GM19452 (cell line): ENCODE results near the gene NUP88.

ENCODE experiments used
- ATAC-seq: cut with Tn5 transposase; IDR thresholded peaks from one replicate; pipeline ENCODE4 v1.9.1; 2021; ENCODE audit not compliant: unreplicated experiment

NUP88 gene

DNA sequence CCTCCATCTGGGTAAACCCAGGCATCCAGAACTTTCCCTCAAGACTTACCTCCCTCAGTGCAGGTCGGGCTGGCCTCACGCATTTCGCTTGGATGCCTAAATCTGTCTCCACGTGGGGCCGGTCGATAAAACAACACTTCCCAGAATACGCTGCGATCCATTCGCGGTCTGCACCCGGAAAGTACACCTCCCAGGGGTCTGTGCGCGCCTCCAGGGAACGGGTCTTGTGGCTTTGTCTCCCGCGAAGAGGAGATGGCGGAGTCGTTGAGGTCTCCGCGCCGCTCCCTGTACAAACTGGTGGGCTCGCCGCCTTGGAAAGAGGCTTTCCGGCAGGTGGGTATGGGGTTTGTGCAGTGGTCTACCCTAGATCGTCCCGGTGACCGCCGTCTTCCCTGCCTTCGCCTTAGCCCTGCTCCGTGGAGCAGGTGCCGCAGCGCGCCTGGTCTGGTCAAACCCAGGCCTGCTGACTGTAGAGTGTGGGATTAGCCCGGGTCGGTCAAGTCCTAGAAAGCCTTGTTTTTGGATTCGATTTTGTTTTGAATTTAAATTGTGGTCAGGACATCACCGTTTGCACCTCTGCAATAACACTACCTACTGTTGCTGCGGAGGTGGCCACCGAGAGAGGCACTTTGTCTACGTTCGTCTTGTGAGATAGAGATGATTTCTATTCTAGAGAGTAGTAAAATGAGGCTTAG is 644 bp upstream of the NUP88 start, which contains the start of gene RPAIN:
RPAIN (plus strand) TSS at position 224 of the 695 bp plus-strand sequence; CDS start at position 253, 29 bp downstream.
- ATAC-seq, result peak; percentile 53

GRCh38 chr17:5418858-5419355 is 555 bp downstream of the NUP88 start:
- peak; percentile 31 for ATAC-seq

GRCh38 chr17:5416901-5417300 is 2.6 kb downstream of the NUP88 start:
- ATAC-seq, result no peak

DNA sequence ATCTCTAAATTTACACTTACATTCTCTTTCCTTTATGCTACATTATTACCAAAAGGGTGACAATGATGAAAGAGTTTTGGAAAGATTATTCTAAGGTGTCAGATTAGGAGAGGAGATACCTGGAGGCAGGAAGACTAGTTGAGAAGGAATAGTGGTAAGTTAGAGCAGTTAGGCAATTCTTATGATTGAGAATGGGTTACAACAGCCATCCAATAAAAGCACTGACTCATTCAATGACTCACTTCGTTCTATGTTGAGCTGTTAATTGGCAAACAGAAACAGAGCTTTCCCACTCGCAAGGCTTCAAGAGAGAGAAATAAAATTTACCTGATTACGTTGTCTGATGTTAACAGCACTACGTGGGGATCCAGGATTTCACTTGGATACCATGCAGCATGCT is 5.8 kb downstream of the NUP88 start:
- no peak for ATAC-seq

DNA sequence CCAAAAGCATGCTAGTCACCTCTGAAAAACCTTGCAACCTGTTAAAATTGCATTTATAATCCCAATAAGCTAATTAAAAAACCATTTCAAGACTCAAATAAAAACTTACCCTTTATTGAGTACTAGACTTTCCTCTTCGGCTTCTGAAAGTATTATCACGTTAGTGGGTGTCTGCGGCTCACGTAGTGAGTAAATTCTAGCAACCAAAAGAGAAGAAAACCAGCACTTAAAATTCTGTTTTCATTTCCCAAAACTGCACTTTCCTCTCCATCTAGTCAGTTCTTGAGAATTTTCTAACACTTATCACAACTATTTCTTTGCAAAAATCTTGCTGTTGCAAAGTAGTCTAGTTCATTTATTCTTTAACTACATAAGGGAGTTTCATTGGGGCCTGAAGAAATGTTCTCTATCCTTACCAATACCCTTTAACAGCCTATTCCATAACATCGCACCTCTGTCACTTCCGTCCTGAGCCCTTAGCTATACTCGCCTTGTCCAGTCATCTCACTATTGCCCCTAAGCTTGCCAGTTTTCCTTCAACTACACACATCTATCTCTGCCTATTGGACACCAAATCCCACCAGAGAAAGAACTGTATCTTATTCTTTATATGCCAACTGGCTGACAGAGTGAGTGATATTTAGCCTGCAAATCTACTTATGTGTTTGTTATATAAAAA is 8.7 kb downstream of the NUP88 start:
- ATAC-seq, result no peak

DNA sequence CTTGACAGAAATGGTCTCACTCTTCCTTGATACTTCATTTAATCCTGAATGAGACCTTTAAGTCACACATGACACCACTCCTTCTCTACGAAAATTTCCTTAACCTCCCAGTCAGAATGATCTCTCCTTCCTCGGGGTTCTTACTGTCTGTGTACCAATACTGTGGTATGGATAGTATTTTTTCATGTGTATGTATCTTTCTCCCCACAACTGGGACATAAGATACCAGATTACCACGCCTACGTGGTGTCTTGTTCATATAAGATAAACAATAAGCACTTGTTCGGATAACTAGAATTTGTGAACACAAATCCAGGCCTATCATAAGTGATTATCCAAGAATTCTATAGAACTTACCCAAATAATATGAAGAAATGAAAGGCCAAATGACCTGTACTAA is 11.3 kb downstream of the NUP88 start:
- ATAC-seq, result no peak

DNA sequence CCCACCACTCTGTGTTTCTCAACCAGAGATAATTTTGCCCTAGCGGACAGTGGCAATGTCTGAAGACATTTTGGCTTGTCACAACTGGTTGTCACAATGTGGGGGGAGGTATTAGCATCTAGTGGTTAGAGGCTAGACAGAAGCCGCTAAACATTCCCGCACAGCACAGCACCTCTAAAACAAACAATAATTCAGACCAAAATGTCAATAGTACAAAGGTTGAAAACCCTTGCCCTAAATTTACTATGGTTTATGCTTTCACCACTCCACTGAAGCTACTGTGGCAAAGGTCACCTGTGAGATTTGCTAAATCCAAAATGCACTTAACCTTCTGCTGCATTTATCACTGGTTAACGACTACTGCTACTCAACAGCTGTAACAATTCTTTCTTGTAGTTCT is 14.1 kb downstream of the NUP88 start:
- ATAC-seq, result no peak

GRCh38 chr17:5399767-5400166 is 19.7 kb downstream of the NUP88 start:
- ATAC-seq, result no peak

GRCh38 chr17:5396612-5397011 is 22.9 kb downstream of the NUP88 start:
- ATAC-seq, result no peak

DNA sequence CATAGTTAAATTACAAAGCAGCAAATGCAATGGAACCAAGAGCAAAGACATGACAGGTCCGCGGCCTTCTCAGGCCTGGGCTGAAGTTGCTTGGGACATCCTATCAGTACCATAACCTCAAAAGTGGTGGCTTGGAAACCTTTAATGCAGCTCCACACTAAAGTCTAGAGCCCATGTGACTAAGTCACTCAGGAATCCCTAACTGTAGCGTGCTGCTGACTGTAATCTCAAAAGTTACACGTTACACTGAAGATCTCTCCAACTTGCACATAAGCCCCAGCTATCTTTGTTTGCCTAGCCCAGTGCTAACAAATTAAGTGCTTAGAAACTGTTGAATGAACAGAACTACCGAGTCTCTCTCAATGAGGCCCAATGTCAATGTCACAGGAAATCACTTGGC is 27.8 kb downstream of the NUP88 start:
- no peak for ATAC-seq

GRCh38 chr17:5381542-5381941 is 37.9 kb downstream of the NUP88 start:
- ATAC-seq, result no peak

- no peak for ATAC-seq
These were observed 38.8 kb downstream of the NUP88 start for GRCh38 chr17:5380491-5381135.

DNA sequence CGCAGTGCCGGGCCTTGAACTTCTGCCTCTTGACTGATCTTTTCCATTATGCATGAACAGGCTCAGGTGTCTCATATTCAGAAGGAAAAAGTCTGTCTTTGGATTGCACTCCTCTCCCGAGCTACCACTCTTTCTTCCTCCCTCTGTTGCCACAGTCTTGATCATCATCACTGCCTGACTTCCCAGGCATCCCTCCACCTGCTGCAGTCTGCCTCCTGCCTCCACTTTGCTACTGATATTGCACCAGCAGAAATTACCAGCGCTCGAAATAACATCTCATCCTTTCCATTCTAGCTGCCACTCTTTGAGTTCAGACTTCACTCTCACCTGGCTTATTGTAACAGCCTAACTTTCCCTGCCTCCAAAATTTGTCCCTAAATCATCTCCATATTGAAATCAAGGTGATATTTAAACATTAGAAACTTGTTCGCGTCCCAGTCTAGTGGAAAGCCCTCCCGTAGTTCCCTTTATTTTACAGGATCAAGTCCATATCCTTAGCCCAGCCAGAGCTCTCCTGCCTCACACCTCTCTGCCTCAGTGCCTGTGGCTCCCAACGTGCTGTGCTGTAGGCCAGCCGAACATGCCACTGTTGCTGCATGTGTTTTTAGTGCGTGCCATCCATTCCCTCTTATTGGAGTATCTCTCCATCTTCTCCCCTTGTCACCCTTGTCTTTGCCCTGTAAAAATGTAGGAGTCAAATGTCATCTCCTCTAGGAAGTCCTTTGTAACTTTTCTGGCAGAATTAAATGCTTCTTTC is 39.9 kb downstream of the NUP88 start:
- ATAC-seq, result no peak

- ATAC-seq, result no peak
These were observed 40.8 kb downstream of the NUP88 start for GRCh38 chr17:5378566-5379207.

- ATAC-seq, result no peak
These were observed 46.4 kb downstream of the NUP88 start for GRCh38 chr17:5373112-5373511.

DNA sequence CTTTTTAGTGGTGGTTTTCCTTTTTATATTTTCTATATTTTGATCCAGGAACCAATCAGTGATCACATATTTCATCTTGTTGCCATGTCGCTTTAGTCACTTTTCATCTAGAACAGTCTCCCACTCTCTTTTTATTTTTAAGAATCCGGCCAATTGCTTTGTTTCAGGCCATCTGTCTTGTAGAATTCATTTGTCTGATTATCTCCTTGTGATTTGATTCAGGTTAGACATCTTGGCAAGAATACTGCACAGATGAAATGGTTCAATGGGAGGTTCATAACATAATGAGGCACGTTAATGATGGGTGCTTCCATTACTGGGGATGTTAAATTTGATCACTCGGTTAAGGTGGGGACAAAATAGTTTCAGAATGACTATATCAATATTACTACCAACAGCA is 49.1 kb downstream of the NUP88 start:
- no peak for ATAC-seq

DNA sequence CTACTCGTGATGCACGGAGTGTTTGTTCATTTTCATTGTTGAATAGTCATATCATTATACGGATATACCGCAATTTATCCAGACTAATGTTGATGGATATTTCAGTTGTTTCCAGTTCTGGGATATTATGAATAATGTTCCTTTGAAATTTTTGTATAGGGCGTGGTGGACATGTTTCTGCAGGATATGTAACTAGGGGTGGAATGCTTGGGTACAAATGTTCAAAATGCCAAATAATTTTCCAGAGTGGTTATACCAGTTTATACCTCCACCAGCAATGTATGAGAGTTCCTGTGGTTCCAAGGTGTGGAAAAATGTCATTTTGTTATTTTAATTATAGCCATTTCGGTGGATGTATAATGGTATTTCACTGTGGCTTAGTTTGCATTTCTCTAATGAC is 53.6 kb downstream of the NUP88 start:
- ATAC-seq, result no peak

DNA sequence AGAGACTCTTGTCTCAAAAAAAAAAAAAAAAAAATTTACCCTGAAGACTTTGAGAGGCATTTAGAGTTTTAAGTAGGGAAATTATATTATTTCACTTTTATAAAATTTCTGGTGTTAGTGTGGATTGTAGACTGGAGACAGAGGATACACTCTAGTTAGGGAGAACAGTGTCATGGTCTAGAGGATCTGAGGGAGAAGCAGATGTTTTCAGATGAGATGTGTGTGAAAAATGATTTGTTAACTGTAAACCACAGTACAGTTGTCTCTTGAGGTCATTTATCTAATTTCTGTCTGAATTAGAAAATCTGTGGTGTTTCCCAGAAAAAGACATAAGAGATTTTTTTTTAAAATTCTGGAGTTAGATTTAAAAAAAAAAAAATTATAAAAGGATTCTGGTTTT is 54.8 kb downstream of the NUP88 start:
- no peak for ATAC-seq

GRCh38 chr17:5364156-5364555 is 55.3 kb downstream of the NUP88 start:
- ATAC-seq, result no peak

DNA sequence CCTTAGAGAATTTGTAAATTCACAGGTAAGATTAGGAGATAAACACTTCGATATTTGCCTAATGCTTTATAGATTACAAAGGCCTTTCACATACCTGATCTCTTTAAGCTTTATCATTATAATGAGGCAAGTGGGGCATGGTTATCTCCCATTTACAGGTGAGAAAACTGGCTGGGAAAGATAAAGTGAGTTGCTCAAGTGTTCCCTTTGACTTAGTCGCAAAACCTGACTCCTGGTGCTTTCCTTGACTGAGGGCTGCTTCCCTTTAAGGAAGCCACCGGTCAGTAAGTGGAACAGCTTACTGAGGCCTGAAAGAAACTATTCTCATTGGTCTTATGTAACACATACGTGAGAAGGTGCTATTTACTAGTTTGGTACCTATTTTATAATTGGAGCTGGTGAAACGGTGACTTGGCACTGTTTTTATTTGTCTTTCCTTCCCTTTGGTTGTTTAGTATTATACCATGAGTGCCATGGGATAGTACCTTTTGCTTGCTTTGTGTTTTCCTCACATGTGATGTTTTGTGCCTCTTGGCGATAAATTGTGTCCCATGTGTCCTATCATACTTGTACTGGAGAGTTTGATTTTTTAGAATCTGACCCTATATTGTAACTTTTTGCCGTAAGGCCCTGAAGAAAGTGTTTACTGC is 57.2 kb downstream of the NUP88 start:
- ATAC-seq, result no peak
